ENCODE results near the gene KLF3.
A peak's percentile ranks its signal among the peaks of the same experiment; 100 is the strongest.

DNA sequence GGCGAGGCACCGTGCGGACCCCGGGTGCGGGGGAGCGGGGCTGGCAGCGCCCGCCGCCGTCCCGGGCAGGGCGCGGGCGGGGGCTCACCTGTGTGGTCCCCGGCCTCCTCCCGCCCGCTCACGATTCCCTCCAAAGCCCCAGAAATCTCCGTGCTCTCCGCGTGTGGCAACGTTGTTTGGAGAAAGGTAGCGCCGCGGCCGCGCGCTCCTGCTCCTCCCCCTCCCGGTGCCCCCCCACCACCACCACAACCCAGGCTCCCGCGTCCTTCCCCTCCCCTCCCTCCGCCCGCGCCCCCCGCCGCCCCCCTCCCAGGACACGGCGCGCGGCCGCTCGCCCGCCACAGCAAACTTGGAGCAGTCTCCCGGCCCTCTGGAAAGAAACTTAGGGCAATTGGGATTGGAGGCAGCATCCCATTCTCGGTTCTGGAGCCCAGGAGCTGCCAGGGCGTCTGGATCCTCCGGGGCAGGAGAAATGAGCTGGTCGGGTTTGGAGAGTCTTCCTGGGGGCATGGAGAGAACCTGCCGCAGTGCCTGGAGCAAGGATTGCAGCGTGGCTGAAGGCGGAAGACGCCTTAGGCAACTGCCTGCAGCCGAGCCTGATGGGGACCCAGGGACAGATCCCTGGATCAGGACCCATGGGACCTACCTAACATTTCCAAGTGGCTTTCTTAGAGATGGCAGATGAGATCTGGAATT is 855 bp downstream of the KLF3 start:
- TF ChIP-seq, protein P1, sequence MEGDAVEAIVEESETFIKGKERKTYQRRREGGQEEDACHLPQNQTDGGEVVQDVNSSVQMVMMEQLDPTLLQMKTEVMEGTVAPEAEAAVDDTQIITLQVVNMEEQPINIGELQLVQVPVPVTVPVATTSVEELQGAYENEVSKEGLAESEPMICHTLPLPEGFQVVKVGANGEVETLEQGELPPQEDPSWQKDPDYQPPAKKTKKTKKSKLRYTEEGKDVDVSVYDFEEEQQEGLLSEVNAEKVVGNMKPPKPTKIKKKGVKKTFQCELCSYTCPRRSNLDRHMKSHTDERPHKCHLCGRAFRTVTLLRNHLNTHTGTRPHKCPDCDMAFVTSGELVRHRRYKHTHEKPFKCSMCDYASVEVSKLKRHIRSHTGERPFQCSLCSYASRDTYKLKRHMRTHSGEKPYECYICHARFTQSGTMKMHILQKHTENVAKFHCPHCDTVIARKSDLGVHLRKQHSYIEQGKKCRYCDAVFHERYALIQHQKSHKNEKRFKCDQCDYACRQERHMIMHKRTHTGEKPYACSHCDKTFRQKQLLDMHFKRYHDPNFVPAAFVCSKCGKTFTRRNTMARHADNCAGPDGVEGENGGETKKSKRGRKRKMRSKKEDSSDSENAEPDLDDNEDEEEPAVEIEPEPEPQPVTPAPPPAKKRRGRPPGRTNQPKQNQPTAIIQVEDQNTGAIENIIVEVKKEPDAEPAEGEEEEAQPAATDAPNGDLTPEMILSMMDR (IDR thresholded peaks at IDR 0.05): no peak
- peak; percentile 45 to 55 for TF ChIP-seq POLR2A (IDR thresholded peaks at IDR 0.05)
- peak; percentile 26 to 86 (median 72) for TF ChIP-seq POLR2AphosphoS5 (IDR thresholded peaks at IDR 0.05)
- no peak for TF ChIP-seq EP300 (IDR thresholded peaks at IDR 0.05)

All from sigmoid colon (tissue), 4 donors.